Transverse colon (tissue), 4 donors: ENCODE measurements around the gene DRC7.

Experiments
- CTCF ChIP-seq, 5 experiments: fragments of 200-600 bp in 3 of 5; fragments of 450-650 bp in 2 of 5; sonication (generic) in 3 of 5; IDR thresholded peaks; 1 replicate in 2 of 5; 2 replicates in 3 of 5; pipeline ENCODE4 v1.5.1; 2016 to 2017; ENCODE audit warnings: antibody characterized with exemption in 5 of 5, inconsistent platforms in 3 of 5, mild to moderate bottlenecking in 2 of 5, moderate library complexity in 1 of 5
- EP300 ChIP-seq: sonication (generic); formaldehyde crosslinking; IDR thresholded peaks from one replicate; pipeline ENCODE4 v1.6.1; 2017; ENCODE audit warnings: antibody characterized with exemption, low read depth
- POLR2A ChIP-seq: fragments of 450-650 bp; IDR thresholded peaks from one replicate; pipeline ENCODE4 v1.6.1; 2016; ENCODE audit warnings: antibody characterized with exemption, mild to moderate bottlenecking, moderate library complexity
- POLR2AphosphoS5 ChIP-seq, 3 donors: sonication (generic); formaldehyde crosslinking; IDR thresholded peaks; one replicate each; pipeline ENCODE4 v1.6.1; 2016; ENCODE audit warnings: antibody characterized with exemption in 3 of 3

GRCh38 chr16:57667048-57667525 is 27.5 kb upstream of the DRC7 start:
- TF ChIP-seq CTCF (IDR thresholded peaks at IDR 0.05), result no peak
- no peak for TF ChIP-seq EP300
- TF ChIP-seq POLR2A, result no peak
- no peak for TF ChIP-seq POLR2AphosphoS5 (IDR thresholded peaks at IDR 0.05)
